C4-2B (cell line): ENCODE data around the gene RELL2.

Experiments used
- ZFX ChIP-seq: fragments of 450-650 bp; IDR thresholded peaks from 2 replicates; pipeline ENCODE4 v1.6.1; 2017
- TF ChIP-seq, protein P1 (sequence below): fragments of 450-650 bp; conservative IDR thresholded peaks from 2 replicates; pipeline ENCODE4 v1.5.1; 2017; ENCODE audit warnings: mild to moderate bottlenecking

DNA sequence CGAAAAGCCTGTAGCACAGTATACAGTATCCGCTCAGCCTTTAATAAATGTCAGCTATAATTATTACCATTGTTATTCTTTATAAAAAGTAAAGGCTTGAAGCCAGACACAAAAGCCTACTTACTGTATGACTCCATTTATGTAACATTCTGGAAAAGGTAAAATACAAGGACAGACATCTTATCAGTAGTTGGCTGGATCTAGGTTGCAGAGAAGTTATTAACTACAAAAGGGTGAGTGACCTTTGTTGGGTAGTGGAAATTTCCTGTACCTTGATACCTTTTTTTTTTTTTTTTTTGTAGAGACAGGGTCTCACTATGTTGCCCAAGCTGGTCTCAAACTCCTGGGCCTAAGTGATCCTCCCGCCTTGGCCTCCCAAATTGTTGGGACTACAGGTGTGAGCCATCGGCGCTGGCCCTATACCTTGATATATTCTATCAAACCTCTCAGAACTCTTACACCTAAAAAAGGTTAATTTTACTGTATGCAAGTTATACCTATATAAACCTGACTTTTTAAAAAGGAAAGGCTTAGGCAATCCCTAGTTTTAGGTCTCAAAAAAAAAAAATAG lies 6.1 kb upstream of the RELL2 start:
- TF ChIP-seq, protein P1, sequence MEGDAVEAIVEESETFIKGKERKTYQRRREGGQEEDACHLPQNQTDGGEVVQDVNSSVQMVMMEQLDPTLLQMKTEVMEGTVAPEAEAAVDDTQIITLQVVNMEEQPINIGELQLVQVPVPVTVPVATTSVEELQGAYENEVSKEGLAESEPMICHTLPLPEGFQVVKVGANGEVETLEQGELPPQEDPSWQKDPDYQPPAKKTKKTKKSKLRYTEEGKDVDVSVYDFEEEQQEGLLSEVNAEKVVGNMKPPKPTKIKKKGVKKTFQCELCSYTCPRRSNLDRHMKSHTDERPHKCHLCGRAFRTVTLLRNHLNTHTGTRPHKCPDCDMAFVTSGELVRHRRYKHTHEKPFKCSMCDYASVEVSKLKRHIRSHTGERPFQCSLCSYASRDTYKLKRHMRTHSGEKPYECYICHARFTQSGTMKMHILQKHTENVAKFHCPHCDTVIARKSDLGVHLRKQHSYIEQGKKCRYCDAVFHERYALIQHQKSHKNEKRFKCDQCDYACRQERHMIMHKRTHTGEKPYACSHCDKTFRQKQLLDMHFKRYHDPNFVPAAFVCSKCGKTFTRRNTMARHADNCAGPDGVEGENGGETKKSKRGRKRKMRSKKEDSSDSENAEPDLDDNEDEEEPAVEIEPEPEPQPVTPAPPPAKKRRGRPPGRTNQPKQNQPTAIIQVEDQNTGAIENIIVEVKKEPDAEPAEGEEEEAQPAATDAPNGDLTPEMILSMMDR: no peak
- TF ChIP-seq ZFX: no peak
